Peyer's patch (tissue), 4 donors: ENCODE results near the gene NHSL1. TPM values are rescaled to one million over a fixed set of nuclear protein-coding genes. Genes with fewer than 3 reads are reported as not detected.

Experiments used
- DNase-seq, 3 donors: peaks; one replicate each; pipeline ENCODE4 v3.0.0-alpha.2; 2017 to 2019
- H3K27ac ChIP-seq, 4 donors: fragments of 200-600 bp; sonication (generic); one replicate each; pipeline ENCODE4 v1.5.1; 2016 to 2019
- H3K27me3 ChIP-seq, 2 donors: fragments of 200-600 bp; sonication (generic); one replicate each; pipeline ENCODE4 v1.5.1; 2019
- H3K36me3 ChIP-seq, 3 donors: fragments of 200-600 bp; sonication (generic); one replicate each; pipeline ENCODE4 v1.5.1; 2016 to 2019
- H3K4me1 ChIP-seq, 4 donors: fragments of 200-600 bp; sonication (generic); one replicate each; pipeline ENCODE4 v1.5.1; 2016 to 2019
- H3K4me3 ChIP-seq, 4 donors: fragments of 200-600 bp; sonication (generic); 1 replicate in 3 of 4; 2 replicates in 1 of 4; pipeline ENCODE4 v1.5.1; 2016 to 2019; ENCODE audit warnings: mild to moderate bottlenecking in 1 of 4
- H3K9me3 ChIP-seq, 4 donors: fragments of 200-600 bp; sonication (generic); one replicate each; pipeline ENCODE4 v1.5.1; 2016 to 2019; ENCODE audit warnings: mild to moderate bottlenecking in 1 of 4
- CTCF ChIP-seq, 6 experiments: fragments of 450-650 bp in 4 of 6; fragments of 200-600 bp in 2 of 6; sonication (generic) in 1 of 6; IDR thresholded peaks; one replicate each; pipeline ENCODE4 v1.5.1; 2017 to 2019; ENCODE audit warnings: antibody characterized with exemption in 6 of 6, mild to moderate bottlenecking in 3 of 6, moderate library complexity in 1 of 6
- POLR2A ChIP-seq, 2 donors: fragments of 450-650 bp; IDR thresholded peaks; one replicate each; pipeline ENCODE4 v1.5.1; 2017; ENCODE audit warnings: antibody characterized with exemption in 2 of 2, mild to moderate bottlenecking in 2 of 2, moderate library complexity in 2 of 2
- total RNA-seq, 4 donors: library from RNA; depleted of rRNA; stranded (reverse); fragments of >200 nt; gene quantifications; one replicate each; pipeline ENCODE4 v1.1.0, GENCODE V29; 2016

NHSL1 gene
- 100 to 1,000 TPM in 3 of 4 donors, 10 to 100 TPM in 1; 48.7 to 187 (median 160) TPM for total RNA-seq

- peaks cover 0 to 31% (median 0%) of the 10 kb centered on the region in 4 donors for H3K4me1 ChIP-seq
- no peaks in the 10 kb centered on the region for H3K9me3 ChIP-seq
- TF ChIP-seq POLR2A (IDR thresholded peaks at IDR 0.05) (peak; percentile 82 to 85), CTCF (IDR thresholded peaks at IDR 0.05) (no peak)
- peaks cover 0 to 10% (median 0%) of the 10 kb centered on the region in 3 donors for H3K36me3 ChIP-seq
- H3K4me3 ChIP-seq, result peak within 1 kb of the TSS in 3 of 4 donors; percentile 24 to 55 (median 53)
- H3K27ac ChIP-seq, result peak within 1 kb of the TSS in 3 of 4 donors; percentile 14 to 77 (median 68)
- no peaks in the 10 kb centered on the region for H3K27me3 ChIP-seq
- peak in 2 of 3 donors; percentile 43 to 65 for DNase-seq
Measured at GRCh38 chr6:138499303-138500018, at the start of gene NHSL1. Gene NHSL1 (minus strand): TSS chr6:138499494. CDS start chr6:138499290, 204 bp downstream.

GRCh38 chr6:138546733-138547185 lies 47.5 kb upstream of the NHSL1 start:
- H3K27ac ChIP-seq, result no peak overlapping the region
- DNase-seq, result no peak
- H3K36me3 ChIP-seq, result no peaks in the 10 kb centered on the region
- H3K9me3 ChIP-seq, result no peaks in the 10 kb centered on the region
- H3K4me3 ChIP-seq, result no peak overlapping the region
- no peak for TF ChIP-seq CTCF (IDR thresholded peaks at IDR 0.05)
- TF ChIP-seq POLR2A (IDR thresholded peaks at IDR 0.05), result no peak
- H3K4me1 ChIP-seq, result no peaks in the 10 kb centered on the region
- H3K27me3 ChIP-seq, result no peaks in the 10 kb centered on the region

GRCh38 chr6:138545621-138545980 lies 46.3 kb upstream of the NHSL1 start:
- Histone ChIP-seq H3K4me3 (peak overlapping the region in 2 of 4 donors; percentile 6 to 18), H3K9me3 (no peaks in the 10 kb centered on the region), H3K4me1 (no peaks in the 10 kb centered on the region), H3K27ac (peak overlapping the region in 2 of 4 donors; percentile 36 to 41), H3K36me3 (no peaks in the 10 kb centered on the region), H3K27me3 (no peaks in the 10 kb centered on the region)
- TF ChIP-seq POLR2A (IDR thresholded peaks at IDR 0.05) (no peak), CTCF (IDR thresholded peaks at IDR 0.05) (no peak)
- peak in 2 of 3 donors; percentile 52 to 54 for DNase-seq

GRCh38 chr6:138544501-138544900 lies 45.2 kb upstream of the NHSL1 start:
- DNase-seq, result no peak
- Histone ChIP-seq H3K27me3 (no peaks in the 10 kb centered on the region), H3K4me3 (no peak overlapping the region), H3K27ac (no peak overlapping the region), H3K9me3 (no peaks in the 10 kb centered on the region), H3K36me3 (no peaks in the 10 kb centered on the region), H3K4me1 (no peaks in the 10 kb centered on the region)
- TF ChIP-seq CTCF (IDR thresholded peaks at IDR 0.05) (no peak), POLR2A (IDR thresholded peaks at IDR 0.05) (no peak)

- Histone ChIP-seq H3K4me1 (no peaks in the 10 kb centered on the region), H3K27me3 (no peaks in the 10 kb centered on the region), H3K4me3 (no peak overlapping the region), H3K36me3 (no peaks in the 10 kb centered on the region), H3K27ac (peak overlapping the region in 1 of 4 donors; percentile 7), H3K9me3 (no peaks in the 10 kb centered on the region)
- TF ChIP-seq CTCF (IDR thresholded peaks at IDR 0.05) (no peak), POLR2A (IDR thresholded peaks at IDR 0.05) (no peak)
- no peak for DNase-seq
Measured at GRCh38 chr6:138543657-138544056, 44.4 kb upstream of the NHSL1 start.
